LHCN-M2 (cell line): Measurements from ENCODE around the gene KCNA10. TPM values are rescaled to one million over a fixed set of nuclear protein-coding genes. Genes with fewer than 3 reads are reported as not detected.
A peak's percentile ranks its signal among the peaks of the same experiment; 100 is the strongest.

Experiments
- DNase-seq: peaks from one replicate; pipeline ENCODE4 v3.0.0-alpha.2; 2012; ENCODE audit warnings: low read depth
- total RNA-seq: library from RNA; depleted of rRNA; stranded (reverse); fragments of >200 nt; gene quantifications from 2 replicates; pipeline ENCODE4 v1.2.3, GENCODE V29; 2014

The KCNA10 gene
- total RNA-seq, 1 experiment from 2014 or later = not detected

- DNase-seq = no peak
Observed at GRCh38 chr1:110501488-110502132, 17.4 kb downstream of the KCNA10 start.

GRCh38 chr1:110498270-110498669 is 20.7 kb downstream of the KCNA10 start:
- DNase-seq = no peak

GRCh38 chr1:110495926-110496600 is 22.9 kb downstream of the KCNA10 start:
- DNase-seq = peak; percentile 60

DNA sequence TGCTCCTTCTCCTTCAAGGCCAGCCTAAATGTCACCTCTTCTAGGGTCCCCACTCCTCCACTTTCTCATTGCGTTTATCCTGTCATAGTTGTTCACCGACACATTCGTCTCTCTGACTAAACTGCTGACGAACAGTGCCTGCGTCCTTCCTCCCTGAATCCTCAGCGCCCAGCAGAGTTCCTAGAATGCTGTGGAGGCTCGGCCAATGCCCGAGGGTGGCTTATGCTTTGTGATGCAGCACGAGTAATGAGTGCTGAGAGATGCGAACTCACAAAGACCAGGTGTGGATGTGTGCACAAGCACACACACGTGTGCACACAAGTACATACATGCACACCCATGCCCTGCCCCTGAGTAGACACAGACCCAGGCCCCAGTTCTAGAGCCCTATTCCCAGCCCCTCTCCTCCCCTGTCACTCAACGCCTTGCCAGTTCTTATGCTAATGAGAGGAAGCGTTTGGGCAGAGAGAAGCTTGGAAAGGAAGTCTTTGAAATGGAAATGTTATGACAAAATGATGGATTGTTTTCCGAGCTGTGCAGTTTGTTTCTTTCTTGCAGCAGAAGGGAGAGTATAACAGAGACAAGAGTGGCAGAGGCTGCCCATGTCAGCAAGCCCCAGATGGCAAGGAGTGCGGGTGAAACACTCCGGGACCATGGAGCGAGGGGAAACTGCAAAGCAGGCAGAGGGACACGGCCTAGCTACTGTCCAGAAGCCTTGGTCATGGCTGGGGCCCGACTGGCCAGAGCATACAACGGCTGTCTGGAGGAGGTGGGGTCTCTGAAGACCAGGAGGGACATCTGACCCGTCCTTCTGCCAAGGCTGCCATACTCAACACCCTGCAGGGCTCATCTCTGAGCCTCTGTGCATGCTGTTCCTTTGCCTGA is 24.2 kb downstream of the KCNA10 start:
- DNase-seq = no peak

DNA sequence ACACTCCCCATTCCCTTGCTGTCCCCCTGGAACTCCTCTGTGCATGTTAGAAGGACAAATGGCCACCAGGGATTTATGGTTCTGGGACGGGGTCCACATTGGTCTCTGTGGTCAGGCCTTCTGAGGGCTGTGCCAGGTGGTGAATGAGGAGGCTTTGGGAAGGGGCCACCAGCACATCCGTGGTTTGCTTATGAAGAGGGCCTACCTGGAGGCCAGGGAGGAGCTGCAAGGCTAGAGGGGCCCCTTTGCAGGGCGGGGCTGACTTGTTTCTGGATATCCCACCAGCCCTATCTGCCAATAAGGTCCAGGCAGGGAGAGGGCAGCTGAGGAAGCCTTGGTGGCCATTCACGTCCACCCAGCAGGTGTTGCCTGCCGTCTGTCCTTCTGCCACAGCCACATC is 24.9 kb downstream of the KCNA10 start:
- DNase-seq = no peak

- DNase-seq = no peak
Observed at GRCh38 chr1:110493059-110493699, 25.8 kb downstream of the KCNA10 start.

GRCh38 chr1:110492573-110492972 is 26.4 kb downstream of the KCNA10 start:
- DNase-seq = no peak

- DNase-seq = no peak
Observed at GRCh38 chr1:110490791-110491451, 28.1 kb downstream of the KCNA10 start.

- DNase-seq = no peak
Observed at GRCh38 chr1:110489973-110490542, 28.9 kb downstream of the KCNA10 start.

DNA sequence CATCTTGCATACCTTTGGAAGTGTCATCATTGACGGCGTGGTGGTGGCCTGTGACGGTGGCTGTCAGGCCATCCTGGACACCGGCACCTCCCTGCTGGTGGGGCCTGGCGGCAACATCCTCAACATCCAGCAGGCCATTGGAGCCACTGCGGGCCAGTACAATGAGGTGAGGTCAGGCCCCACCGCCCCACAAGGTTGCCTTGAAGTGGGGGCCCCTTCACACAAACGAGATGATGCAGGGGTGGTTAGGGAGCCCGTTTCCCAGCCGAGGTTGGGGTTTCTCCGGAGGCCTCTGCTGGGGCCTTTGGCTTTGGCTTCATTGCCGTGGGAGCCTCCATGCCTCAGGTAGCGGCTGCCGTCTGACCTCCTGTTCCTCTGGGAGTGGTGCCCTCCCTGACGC is 29.6 kb downstream of the KCNA10 start:
- DNase-seq = no peak

- no peak for DNase-seq
Observed at GRCh38 chr1:110488867-110489266, 30.1 kb downstream of the KCNA10 start.

DNA sequence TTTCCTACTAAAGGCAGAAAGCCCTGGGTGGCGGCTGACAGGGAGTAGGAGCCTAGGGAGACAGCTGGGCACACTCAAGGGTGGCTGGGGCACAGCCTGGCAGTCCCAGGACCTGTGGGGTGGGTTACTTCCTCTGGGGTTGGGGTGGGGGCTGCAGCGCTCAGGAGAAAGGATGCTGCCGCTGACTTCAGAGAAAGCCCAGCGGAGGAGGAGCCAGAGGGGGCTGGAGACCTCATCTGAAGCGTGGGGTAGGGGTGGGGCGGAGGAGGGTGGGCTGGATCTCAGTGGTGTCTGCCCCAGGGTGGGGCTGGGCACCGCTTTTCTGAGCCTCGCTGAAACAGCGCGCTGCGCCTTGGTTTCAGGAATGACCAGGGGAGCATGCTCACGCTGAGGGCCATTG is 30.8 kb downstream of the KCNA10 start:
- DNase-seq = no peak

- DNase-seq = no peak
Observed at GRCh38 chr1:110487726-110488125, 31.2 kb downstream of the KCNA10 start.

DNA sequence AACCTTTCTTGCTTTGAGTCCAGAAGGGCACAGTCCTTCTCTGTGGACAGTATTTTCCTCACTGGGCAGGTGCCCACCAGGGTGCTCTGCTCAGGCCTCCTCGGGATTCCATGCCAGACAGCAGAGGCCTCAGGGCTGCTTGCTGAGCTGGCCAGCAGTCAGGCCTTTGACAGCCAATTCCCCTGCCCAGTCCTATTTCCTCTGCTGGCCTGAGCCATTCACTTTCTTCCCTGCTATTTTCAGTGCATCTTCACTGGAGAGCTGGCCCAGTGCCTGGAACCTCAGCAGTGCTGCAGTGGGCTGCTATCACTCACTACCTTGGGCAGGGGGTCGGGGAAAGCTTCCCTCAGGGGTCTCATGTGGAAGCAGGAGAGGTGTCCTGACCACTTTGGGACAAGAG is 33.2 kb downstream of the KCNA10 start:
- no peak for DNase-seq

DNA sequence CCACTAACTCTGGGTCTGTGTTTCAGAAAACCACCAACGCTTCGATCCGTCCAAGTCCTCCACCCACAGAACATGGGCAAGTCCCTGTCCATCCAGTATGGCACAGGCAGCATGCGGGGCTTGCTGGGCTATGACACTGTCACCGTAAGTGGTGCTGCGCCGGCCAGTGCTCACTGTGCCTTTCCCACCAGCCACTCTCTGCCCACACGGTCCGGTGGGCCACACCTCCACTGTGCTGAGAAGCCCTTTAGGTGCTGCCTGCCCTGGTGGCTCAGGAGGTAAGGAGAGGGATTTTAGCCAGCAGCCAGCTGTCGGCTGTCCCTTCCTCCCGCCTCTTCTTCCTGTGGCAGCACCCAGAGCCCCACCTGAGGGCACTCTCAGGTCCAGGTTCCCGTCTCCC is 34.2 kb downstream of the KCNA10 start:
- DNase-seq = no peak

- DNase-seq = no peak
Observed at GRCh38 chr1:110483308-110483685, 35.7 kb downstream of the KCNA10 start.

DNA sequence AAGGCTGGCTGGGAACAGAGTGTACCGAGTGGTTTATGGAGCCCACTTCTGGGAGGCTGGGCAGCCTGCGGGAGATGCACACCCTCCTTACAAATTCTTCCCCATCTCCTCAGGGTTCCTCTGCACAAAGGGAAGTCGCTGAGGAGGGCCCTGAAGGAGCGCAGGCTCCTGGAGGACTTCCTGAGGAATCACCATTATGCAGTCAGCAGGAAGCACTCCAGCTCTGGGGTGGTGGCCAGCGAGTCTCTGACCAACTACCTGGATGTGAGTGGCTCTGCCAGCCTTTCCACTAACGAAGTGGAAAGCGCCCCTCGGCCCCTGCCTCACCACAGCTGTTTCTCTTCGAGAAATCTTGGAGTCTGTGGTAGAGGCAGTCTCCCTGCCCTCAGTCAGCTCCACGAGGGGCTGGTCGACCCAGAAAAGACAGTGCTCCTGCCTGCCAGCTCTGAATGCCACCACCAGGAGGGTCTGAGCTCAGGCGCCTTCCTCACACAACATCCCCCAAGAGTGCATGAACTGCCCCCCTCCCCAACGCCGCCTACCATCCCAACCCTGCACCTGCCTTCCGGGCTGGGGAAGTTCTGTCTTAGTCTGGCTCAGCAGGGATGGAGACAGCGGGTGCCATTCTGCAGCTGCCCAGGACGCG is 36.2 kb downstream of the KCNA10 start:
- DNase-seq = no peak

- no peak for DNase-seq
Observed at GRCh38 chr1:110481968-110482623, 36.9 kb downstream of the KCNA10 start.

- DNase-seq = no peak
Observed at GRCh38 chr1:110480356-110481096, 38.4 kb downstream of the KCNA10 start.
